OCI-LY1 (cell line): ENCODE data around the gene PAM.

ENCODE experiments used
- EZH2 ChIP-seq: fragments of 200-600 bp; sonication (generic), shearing (Covaris generic); IDR thresholded peaks from 2 replicates; pipeline ENCODE4 v1.8.0; 2017; ENCODE audit warnings: borderline replicate concordance, mixed run types, mild to moderate bottlenecking, antibody characterized with exemption, low read length, moderate library complexity, mixed read lengths
- TF ChIP-seq, protein P1 (sequence below): fragments of 200-600 bp; sonication (generic), shearing (Covaris generic); IDR thresholded peaks from 2 replicates; pipeline ENCODE4 v1.5.1; 2017; ENCODE audit warnings: mild to moderate bottlenecking, antibody characterized with exemption, low read length, moderate library complexity, mixed read lengths

DNA sequence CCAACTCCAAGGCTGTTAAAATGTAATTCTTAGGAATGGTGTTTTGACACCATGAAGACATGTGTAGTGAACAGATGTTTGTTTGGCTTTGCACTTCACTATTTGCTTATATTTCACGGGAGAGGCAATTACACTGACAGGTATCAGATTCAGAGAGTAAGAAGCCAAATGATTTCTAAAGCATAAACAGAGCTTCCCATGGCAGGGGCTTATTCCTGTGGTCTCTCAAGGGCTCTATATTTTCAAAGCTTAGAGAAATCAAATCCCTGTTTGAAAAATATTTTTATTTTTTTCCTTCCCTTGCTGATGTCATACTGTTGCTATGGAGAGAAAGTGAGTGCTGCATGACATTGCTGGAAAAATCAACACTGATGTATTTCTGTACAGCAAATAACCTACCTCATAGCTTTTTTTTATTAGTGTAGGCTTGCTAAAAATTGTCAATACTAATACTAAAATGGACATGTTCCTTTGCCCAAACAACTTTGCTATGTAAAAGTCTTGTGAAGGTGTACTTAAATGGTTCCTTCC, 203.4 kb downstream of the PAM start:
- TF ChIP-seq, protein P1, sequence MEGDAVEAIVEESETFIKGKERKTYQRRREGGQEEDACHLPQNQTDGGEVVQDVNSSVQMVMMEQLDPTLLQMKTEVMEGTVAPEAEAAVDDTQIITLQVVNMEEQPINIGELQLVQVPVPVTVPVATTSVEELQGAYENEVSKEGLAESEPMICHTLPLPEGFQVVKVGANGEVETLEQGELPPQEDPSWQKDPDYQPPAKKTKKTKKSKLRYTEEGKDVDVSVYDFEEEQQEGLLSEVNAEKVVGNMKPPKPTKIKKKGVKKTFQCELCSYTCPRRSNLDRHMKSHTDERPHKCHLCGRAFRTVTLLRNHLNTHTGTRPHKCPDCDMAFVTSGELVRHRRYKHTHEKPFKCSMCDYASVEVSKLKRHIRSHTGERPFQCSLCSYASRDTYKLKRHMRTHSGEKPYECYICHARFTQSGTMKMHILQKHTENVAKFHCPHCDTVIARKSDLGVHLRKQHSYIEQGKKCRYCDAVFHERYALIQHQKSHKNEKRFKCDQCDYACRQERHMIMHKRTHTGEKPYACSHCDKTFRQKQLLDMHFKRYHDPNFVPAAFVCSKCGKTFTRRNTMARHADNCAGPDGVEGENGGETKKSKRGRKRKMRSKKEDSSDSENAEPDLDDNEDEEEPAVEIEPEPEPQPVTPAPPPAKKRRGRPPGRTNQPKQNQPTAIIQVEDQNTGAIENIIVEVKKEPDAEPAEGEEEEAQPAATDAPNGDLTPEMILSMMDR = no peak
- no peak for TF ChIP-seq EZH2
